Endodermal cell (in vitro differentiated cells): ENCODE results near the gene EXOC1L. TPM values are rescaled to one million over a fixed set of nuclear protein-coding genes. Genes with fewer than 3 reads are reported as not detected.
A peak's percentile ranks its signal among the peaks of the same experiment; 100 is the strongest.

Experiments used
- DNase-seq: peaks from one replicate; pipeline ENCODE4 v3.0.0-alpha.2; 2017
- H3K27ac ChIP-seq: 2 replicates; pipeline ENCODE4 v1.5.1; 2013; ENCODE audit warnings: mild to moderate bottlenecking, low read depth, low read length, moderate library complexity
- H3K27me3 ChIP-seq: 2 replicates; pipeline ENCODE4 v1.6.1; 2013; ENCODE audit warnings: mild to moderate bottlenecking, low read length, moderate library complexity; ENCODE audit not compliant: insufficient read depth, control insufficient read depth, poor library complexity, severe bottlenecking
- H3K36me3 ChIP-seq: 2 replicates; pipeline ENCODE4 v1.7.0; 2013; ENCODE audit warnings: mild to moderate bottlenecking, low read length, moderate library complexity; ENCODE audit not compliant: control insufficient read depth, insufficient read depth
- H3K4me1 ChIP-seq: one replicate; pipeline ENCODE4 v1.7.0; 2013; ENCODE audit warnings: low read length; ENCODE audit not compliant: control insufficient read depth, insufficient read depth
- H3K4me3 ChIP-seq: 2 replicates; pipeline ENCODE4 v1.5.1; 2013; ENCODE audit warnings: mild to moderate bottlenecking, low read length, moderate library complexity
- H3K9ac ChIP-seq: 2 replicates; pipeline ENCODE4 v1.6.1; 2013; ENCODE audit warnings: mild to moderate bottlenecking, low read length, moderate library complexity; ENCODE audit not compliant: poor library complexity, severe bottlenecking; ENCODE audit errors: extremely low read depth
- H3K9me3 ChIP-seq: 2 replicates; pipeline ENCODE4 v1.6.1; 2013; ENCODE audit warnings: mild to moderate bottlenecking, low read length, moderate library complexity; ENCODE audit not compliant: control insufficient read depth
- H3K27ac Mint-ChIP-seq: 2 replicates; pipeline ENCODE4 v1.8.0; 2020; ENCODE audit warnings: mixed read lengths
- H3K27me3 Mint-ChIP-seq: 2 replicates; pipeline ENCODE4 v1.8.0; 2021; ENCODE audit warnings: mild to moderate bottlenecking, mixed read lengths; ENCODE audit not compliant: insufficient read depth
- H3K36me3 Mint-ChIP-seq: 2 replicates; pipeline ENCODE4 v1.8.0; 2020; ENCODE audit warnings: low read depth, mixed read lengths
- H3K4me1 Mint-ChIP-seq: 2 replicates; pipeline ENCODE4 v1.8.0; 2020; ENCODE audit warnings: mixed read lengths
- H3K4me3 Mint-ChIP-seq: 2 replicates; pipeline ENCODE4 v1.8.0; 2020; ENCODE audit warnings: mild to moderate bottlenecking, moderate library complexity, mixed read lengths
- H3K9me3 Mint-ChIP-seq: 2 replicates; pipeline ENCODE4 v1.8.0; 2020; ENCODE audit warnings: mild to moderate bottlenecking, mixed read lengths
- CTCF ChIP-seq: fragments of 200-600 bp; sonication (generic); conservative IDR thresholded peaks from 2 replicates; pipeline ENCODE4 v1.5.0; 2021; ENCODE audit warnings: antibody characterized with exemption, mild to moderate bottlenecking
- WGBS, 2 experiments: methylation state at CpG; one replicate each; pipeline versions ENCODE4 v1.1.5 to v1.1.7; 2013; ENCODE audit warnings: missing lambda C conversion rate in 2 of 2, mixed read lengths in 1 of 2; ENCODE audit not compliant: insufficient coverage in 1 of 2, insufficient read length in 1 of 2; 5-methylcytosine and 5-hydroxymethylcytosine counted together
- total RNA-seq, 2 donors: library from RNA; stranded (reverse); fragmentation: NEBNext Ultra II Directional in 1 of 2; extraction: Animal tissue kit (Norgen Biotek cat#: 25700) in 1 of 2; gene quantifications; 2 replicates in 1 of 2; 3 replicates in 1 of 2; pipeline ENCODE4 v1.2.1, GENCODE V29; 2021

EXOC1L gene
- total RNA-seq, 2 donors from 2014 or later: not detected

DNA sequence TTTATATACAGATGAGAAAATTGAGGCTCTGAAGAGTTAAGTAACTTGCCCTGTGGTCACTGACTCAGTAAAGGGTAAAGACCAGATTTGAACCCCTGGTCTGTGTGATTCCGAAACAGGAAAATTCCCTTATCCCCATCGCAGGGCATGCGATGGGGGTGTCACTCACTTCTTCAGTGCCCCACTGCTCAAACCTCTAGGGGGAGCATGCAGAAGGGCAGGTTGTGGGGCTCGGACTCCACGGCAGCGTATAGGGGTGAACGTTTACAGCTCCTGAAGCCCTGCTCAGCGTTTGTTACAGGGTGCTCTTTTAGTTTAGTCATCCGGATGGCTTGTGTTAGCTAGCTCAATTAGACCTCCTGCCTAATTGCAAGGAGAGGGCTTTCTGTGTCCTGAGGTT is 30.1 kb downstream of the EXOC1L start:
- Mint-ChIP-seq H3K9me3 (peaks cover 6% of the 10 kb centered on the region), H3K27ac (no peak overlapping the region), H3K27me3 (peaks cover 2% of the 10 kb centered on the region), H3K36me3 (no peaks in the 10 kb centered on the region), H3K4me3 (no peak overlapping the region), H3K4me1 (peaks cover 18% of the 10 kb centered on the region)
- Histone ChIP-seq H3K4me1 (no peaks in the 10 kb centered on the region), H3K9me3 (peaks cover 5% of the 10 kb centered on the region), H3K27ac (no peak overlapping the region), H3K27me3 (no peaks in the 10 kb centered on the region), H3K9ac (no peak overlapping the region), H3K4me3 (no peak overlapping the region), H3K36me3 (no peaks in the 10 kb centered on the region)
- no peak for DNase-seq
- 92 to 95% methylated on average over 7 to 9 of the region's 9 CpGs for WGBS, 2 experiments
- TF ChIP-seq CTCF: peak; percentile 30

- Histone ChIP-seq H3K4me3 (peak overlapping the region; percentile 32), H3K27ac (no peak overlapping the region), H3K9ac (no peak overlapping the region), H3K36me3 (no peaks in the 10 kb centered on the region), H3K4me1 (no peaks in the 10 kb centered on the region), H3K9me3 (peaks cover 5% of the 10 kb centered on the region), H3K27me3 (no peaks in the 10 kb centered on the region)
- Mint-ChIP-seq H3K27me3 (peaks cover 2% of the 10 kb centered on the region), H3K9me3 (peaks cover 4% of the 10 kb centered on the region), H3K27ac (no peak overlapping the region), H3K4me1 (peaks cover 18% of the 10 kb centered on the region), H3K4me3 (no peak overlapping the region), H3K36me3 (no peaks in the 10 kb centered on the region)
- DNase-seq: peak; percentile 59
- no peak for TF ChIP-seq CTCF
- 61 to 64% methylated on average over 5 to 6 of the region's 6 CpGs for WGBS, 2 experiments
Observed at GRCh38 chr4:55851885-55852284, 32.3 kb downstream of the EXOC1L start.

DNA sequence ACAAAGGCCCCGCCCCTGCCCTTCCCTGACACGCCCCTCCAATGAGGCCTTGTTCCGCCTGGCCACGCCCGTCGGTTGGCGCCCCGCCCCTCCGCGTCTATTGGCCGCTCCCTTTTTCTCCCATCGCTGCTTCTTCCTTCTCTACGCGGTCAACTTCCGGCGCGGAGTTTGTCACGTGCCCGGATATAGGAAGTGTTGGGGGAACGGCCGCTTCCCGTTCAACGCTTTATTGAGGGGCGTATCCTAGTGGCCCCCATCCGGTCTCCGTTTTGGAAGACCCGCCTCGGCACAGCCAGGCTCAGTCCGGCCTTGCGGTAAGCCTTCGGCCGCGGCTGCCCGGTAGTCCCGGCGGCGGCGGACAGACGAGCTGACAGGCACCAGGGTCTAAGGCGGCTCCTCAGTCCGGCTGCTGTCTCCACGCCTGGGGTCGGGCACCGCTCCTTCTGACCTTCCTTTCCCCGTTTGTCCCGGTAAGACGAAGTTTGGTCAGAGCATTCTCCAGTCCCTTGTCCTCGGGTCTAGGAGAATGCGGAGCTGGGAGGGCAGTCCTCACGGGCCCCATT is 34.0 kb downstream of the EXOC1L start, which contains the start of gene EXOC1:
Gene EXOC1 (plus strand): TSS at position 165 of the 563 bp plus-strand sequence. CDS start 4,676 bp downstream, outside the sequence.
- peak within 1 kb of the TSS; percentile 12 for H3K27ac ChIP-seq
- Mint-ChIP-seq H3K9me3 (peaks cover 4% of the 10 kb centered on the region), H3K4me1 (peaks cover 21% of the 10 kb centered on the region), H3K4me3 (no peak within 1 kb of the TSS), H3K27ac (peak within 1 kb of the TSS; percentile 82), H3K27me3 (peaks cover 2% of the 10 kb centered on the region), H3K36me3 (peaks cover 8% of the 10 kb centered on the region)
- TF ChIP-seq CTCF: no peak
- DNase-seq: peak; percentile 100
- H3K27me3 ChIP-seq: no peaks in the 10 kb centered on the region
- WGBS, 2 experiments: 0 to 1% methylated on average over 12 to 50 of the region's 50 CpGs
- peak within 1 kb of the TSS; percentile 93 for H3K4me3 ChIP-seq
- no peaks in the 10 kb centered on the region for H3K4me1 ChIP-seq
- peaks cover 8% of the 10 kb centered on the region for H3K36me3 ChIP-seq
- H3K9me3 ChIP-seq: peaks cover 5% of the 10 kb centered on the region
- H3K9ac ChIP-seq: peak within 1 kb of the TSS; percentile 71
